NT2/D1 (cell line): ENCODE results near the gene RSRC1.

ENCODE experiments used
- YY1 ChIP-seq: IDR thresholded peaks from 2 replicates; pipeline ENCODE4 v1.6.1; 2011; ENCODE audit not compliant: insufficient read length, insufficient read depth
- ZNF274 ChIP-seq: IDR thresholded peaks from 2 replicates; pipeline ENCODE4 v1.6.1; 2011; ENCODE audit warnings: mild to moderate bottlenecking, low read depth, low read length

GRCh38 chr3:158169091-158169491 is 59.2 kb downstream of the RSRC1 start:
- TF ChIP-seq YY1: no peak
- no peak for TF ChIP-seq ZNF274
